Testis (tissue), 2 donors: Measurements from ENCODE around the gene RASGRF1.

Source experiments
- POLR2A ChIP-seq: fragments of 450-650 bp; IDR thresholded peaks from one replicate; pipeline ENCODE4 v1.6.1; 2017; ENCODE audit warnings: antibody characterized with exemption, mild to moderate bottlenecking, moderate library complexity
- TF ChIP-seq, protein P1 (sequence below), 3 experiments: fragments of 450-650 bp in 2 of 3; fragments of 200-600 bp in 1 of 3; sonication (generic) in 1 of 3; IDR thresholded peaks; one replicate each; pipeline ENCODE4 v1.5.1; 2016 to 2019; ENCODE audit warnings: antibody characterized with exemption in 3 of 3, mild to moderate bottlenecking in 2 of 3, moderate library complexity in 1 of 3

- TF ChIP-seq, protein P1, sequence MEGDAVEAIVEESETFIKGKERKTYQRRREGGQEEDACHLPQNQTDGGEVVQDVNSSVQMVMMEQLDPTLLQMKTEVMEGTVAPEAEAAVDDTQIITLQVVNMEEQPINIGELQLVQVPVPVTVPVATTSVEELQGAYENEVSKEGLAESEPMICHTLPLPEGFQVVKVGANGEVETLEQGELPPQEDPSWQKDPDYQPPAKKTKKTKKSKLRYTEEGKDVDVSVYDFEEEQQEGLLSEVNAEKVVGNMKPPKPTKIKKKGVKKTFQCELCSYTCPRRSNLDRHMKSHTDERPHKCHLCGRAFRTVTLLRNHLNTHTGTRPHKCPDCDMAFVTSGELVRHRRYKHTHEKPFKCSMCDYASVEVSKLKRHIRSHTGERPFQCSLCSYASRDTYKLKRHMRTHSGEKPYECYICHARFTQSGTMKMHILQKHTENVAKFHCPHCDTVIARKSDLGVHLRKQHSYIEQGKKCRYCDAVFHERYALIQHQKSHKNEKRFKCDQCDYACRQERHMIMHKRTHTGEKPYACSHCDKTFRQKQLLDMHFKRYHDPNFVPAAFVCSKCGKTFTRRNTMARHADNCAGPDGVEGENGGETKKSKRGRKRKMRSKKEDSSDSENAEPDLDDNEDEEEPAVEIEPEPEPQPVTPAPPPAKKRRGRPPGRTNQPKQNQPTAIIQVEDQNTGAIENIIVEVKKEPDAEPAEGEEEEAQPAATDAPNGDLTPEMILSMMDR (IDR thresholded peaks at IDR 0.05), result no peak
- no peak for TF ChIP-seq POLR2A
Measured at GRCh38 chr15:79065361-79065705, 25.2 kb downstream of the RASGRF1 start.
